Brain microvascular endothelial cell (primary cell): ENCODE measurements around the gene BCAS4.

Source experiments
- DNase-seq: peaks from one replicate; pipeline ENCODE4 v3.0.0-alpha.2; 2020
- H3K27ac ChIP-seq: fragments of 250-450 bp; sonication (Bioruptor Pico); 2 replicates; pipeline ENCODE4 v1.5.1; 2020; ENCODE audit warnings: mild to moderate bottlenecking, moderate library complexity
- H3K27me3 ChIP-seq: fragments of 250-450 bp; sonication (Bioruptor Pico); replicated peaks from 2 replicates; pipeline ENCODE4 v1.5.1; 2020; ENCODE audit warnings: mild to moderate bottlenecking
- H3K36me3 ChIP-seq: fragments of 250-450 bp; sonication (Bioruptor Pico); replicated peaks from 2 replicates; pipeline ENCODE4 v1.5.1; 2020; ENCODE audit warnings: mild to moderate bottlenecking
- H3K4me3 ChIP-seq: 2 replicates; pipeline ENCODE4 v1.5.1; 2011; ENCODE audit warnings: low read depth, mild to moderate bottlenecking, control low read depth, low read length, moderate library complexity
- in situ Hi-C: cut with HindIII; loops from 2 replicates; pipeline ENCODE4 v1.10.0; 2017; ENCODE audit warnings: low sequenced_read_pairs, low pct_ligation_motif_present
- TF ChIP-seq, protein P1 (sequence below): IDR thresholded peaks from 2 replicates; pipeline ENCODE4 v1.5.1; 2011; ENCODE audit warnings: low read depth, mild to moderate bottlenecking, moderate library complexity, low read length, control low read depth, inconsistent platforms; ENCODE audit errors: missing control alignments

Gene BCAS4

DNA sequence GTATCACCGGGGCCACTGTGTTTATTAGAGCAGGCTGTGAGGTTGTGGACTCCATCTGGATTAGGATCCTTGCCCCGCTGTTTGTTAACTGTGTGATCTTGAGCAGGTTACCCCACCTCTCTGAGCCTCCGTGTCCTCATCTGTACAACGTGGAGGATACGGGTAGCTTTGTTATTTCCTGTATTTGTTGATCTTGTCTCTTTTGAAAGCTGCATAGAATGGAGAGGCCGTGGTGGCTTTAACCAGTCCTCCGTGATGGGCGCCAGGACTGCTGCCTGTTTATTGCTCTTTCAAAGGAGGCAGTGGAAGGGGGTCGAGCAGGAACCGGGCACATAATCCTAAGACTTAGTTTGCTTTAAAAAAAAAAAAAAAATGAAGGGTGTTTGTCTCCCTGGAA is 22.9 kb downstream of the BCAS4 start:
- Histone ChIP-seq H3K36me3 (no peaks in the 10 kb centered on the region), H3K27me3 (no peaks in the 10 kb centered on the region), H3K27ac (peak overlapping the region; percentile 35), H3K4me3 (no peak overlapping the region)
- in situ Hi-C loops, result loop anchor here (25.0 kb wide), 1 partner anchor 95 kb away; no protein-coding TSS in a partner anchor
- no peak for DNase-seq
- TF ChIP-seq, protein P1, sequence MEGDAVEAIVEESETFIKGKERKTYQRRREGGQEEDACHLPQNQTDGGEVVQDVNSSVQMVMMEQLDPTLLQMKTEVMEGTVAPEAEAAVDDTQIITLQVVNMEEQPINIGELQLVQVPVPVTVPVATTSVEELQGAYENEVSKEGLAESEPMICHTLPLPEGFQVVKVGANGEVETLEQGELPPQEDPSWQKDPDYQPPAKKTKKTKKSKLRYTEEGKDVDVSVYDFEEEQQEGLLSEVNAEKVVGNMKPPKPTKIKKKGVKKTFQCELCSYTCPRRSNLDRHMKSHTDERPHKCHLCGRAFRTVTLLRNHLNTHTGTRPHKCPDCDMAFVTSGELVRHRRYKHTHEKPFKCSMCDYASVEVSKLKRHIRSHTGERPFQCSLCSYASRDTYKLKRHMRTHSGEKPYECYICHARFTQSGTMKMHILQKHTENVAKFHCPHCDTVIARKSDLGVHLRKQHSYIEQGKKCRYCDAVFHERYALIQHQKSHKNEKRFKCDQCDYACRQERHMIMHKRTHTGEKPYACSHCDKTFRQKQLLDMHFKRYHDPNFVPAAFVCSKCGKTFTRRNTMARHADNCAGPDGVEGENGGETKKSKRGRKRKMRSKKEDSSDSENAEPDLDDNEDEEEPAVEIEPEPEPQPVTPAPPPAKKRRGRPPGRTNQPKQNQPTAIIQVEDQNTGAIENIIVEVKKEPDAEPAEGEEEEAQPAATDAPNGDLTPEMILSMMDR, result no peak

DNA sequence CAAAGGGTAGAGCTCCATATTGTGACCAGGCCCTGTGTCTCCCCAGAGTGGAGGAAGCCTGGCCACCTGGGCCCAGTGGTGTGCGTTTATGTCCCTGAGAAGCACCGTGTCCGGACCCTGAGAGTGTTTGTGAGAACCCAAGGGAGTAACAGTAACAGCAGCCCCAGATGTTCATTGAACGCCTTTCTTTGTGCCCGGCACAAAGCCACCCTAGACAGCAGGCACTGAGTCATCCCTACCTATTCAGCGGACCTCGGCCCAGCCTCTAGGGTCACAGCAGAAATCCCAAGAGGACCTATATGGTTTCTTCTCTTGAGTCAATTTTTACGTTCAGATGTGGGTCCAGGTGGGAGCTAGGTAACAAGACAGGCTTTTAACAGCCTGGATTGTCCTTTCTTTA is 24.5 kb downstream of the BCAS4 start:
- no peak for DNase-seq
- Histone ChIP-seq H3K27me3 (no peaks in the 10 kb centered on the region), H3K4me3 (no peak overlapping the region), H3K36me3 (no peaks in the 10 kb centered on the region), H3K27ac (no peak overlapping the region)
- in situ Hi-C loops, result loop anchor here (25.0 kb wide), 1 partner anchor 93 kb away; no protein-coding TSS in a partner anchor
- TF ChIP-seq, protein P1, result no peak

DNA sequence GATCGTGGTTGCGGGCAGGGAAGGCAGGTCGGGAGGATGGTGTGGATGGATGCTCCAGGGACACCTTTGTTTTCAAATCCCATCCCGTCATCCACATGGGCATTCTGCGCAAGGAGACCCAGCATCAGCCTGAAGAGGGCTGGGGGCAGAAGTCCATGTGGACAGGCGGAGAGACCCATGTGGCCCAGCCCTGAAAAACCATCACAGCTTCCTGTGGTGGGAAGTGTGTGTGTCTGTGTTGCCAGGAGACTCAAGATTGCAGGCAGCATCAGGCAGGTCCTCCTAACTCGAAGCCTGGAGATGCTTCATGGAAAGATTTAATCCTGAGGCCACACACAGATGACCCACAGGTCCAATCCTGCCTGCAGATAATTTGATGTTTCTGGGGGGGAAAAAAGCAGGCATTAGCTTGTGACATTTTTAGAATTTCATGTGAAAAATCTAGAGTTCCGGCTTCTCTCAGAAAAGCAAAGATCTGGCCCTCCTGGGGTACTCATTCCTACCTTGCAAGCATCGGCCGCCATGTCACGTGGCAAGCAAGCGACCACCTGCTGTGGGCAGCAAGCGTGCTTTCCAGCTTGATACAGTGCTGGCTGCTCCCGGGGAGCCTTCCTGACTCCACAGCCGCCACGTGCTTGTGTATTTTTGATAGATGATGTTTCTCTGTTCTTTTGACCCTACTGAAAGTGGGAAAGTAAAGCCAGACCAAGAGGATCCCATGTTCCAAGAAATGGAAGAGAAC is 25.8 kb downstream of the BCAS4 start:
- no peaks in the 10 kb centered on the region for H3K36me3 ChIP-seq
- H3K4me3 ChIP-seq, result no peak overlapping the region
- no peak for DNase-seq
- no peak overlapping the region for H3K27ac ChIP-seq
- no peaks in the 10 kb centered on the region for H3K27me3 ChIP-seq
- TF ChIP-seq, protein P1, result no peak
- in situ Hi-C loops, result loop anchor here (25.0 kb wide), 1 partner anchor 92 kb away; no protein-coding TSS in a partner anchor

DNA sequence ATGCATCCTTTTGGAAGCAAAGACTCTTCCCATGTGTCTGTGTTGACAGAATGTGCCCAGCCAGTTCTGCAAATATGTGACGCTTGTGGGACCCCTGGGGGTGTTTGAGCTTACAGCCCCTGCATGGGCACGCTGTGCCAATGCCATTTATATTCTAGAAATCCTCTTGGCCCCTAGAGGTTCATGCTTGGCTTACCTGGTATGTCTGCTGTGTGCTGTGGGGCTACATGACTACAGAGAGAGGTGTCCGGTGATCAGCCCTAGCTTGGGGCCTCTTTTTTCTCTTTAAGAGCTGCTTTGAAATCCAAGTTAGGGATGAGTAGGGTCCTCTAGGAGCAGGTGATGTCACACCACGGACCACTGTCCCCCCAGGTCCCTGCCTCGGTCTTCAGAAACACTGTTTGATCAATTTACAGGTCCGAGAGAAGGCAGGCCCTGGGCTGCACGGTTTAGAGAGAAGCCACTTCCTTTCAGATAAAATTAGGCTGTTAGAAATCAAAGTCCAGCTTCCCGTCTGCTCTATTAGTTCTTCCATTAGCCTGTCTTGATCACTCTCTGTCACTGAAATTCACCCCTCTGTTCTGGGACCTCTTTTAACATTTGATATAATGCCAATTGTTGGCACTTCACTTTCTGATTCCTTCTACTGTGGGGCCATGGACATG is 26.5 kb downstream of the BCAS4 start:
- Histone ChIP-seq H3K27me3 (no peaks in the 10 kb centered on the region), H3K27ac (no peak overlapping the region), H3K36me3 (no peaks in the 10 kb centered on the region), H3K4me3 (no peak overlapping the region)
- no peak for DNase-seq
- TF ChIP-seq, protein P1, result no peak
- in situ Hi-C loops, result loop anchor here (25.0 kb wide), 1 partner anchor 91 kb away; no protein-coding TSS in a partner anchor

DNA sequence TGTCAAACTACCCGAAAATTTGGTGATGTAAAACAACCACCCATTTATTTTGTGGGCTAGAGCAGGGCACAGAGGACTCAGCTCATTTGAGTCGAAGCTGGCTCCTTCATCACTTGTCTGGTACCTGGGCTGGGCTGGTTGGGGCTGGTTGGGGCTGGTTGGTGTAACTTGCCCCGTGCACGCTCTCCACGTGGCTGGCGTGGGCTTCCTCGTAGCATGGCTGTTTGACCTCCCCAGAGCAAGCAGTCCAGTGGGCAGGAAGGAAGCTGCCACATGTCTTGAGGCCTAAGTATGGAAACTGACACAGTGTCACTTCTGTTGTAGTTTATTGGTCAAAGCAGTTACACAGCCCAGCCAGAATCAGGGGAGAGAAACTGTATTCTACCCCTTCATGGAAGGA is 27.1 kb downstream of the BCAS4 start:
- Histone ChIP-seq H3K4me3 (no peak overlapping the region), H3K27ac (no peak overlapping the region), H3K36me3 (no peaks in the 10 kb centered on the region), H3K27me3 (no peaks in the 10 kb centered on the region)
- DNase-seq, result no peak
- in situ Hi-C loops, result loop anchor here (25.0 kb wide), 1 partner anchor 90 kb away; no protein-coding TSS in a partner anchor
- TF ChIP-seq, protein P1, result no peak
